ENCODE results near the gene ASCL2.

GRCh38 chr11:2275334-2276279 is 5.2 kb upstream of the ASCL2 start:
- TF ChIP-seq CTCF (conservative IDR thresholded peaks at IDR 0.05) (no peak), ZFX (IDR thresholded peaks at IDR 0.05) (no peak)
